GM23338 (cell line): ENCODE measurements around the gene FTL. TPM values are rescaled to one million over a fixed set of nuclear protein-coding genes. Genes with fewer than 3 reads are reported as not detected.
A peak's percentile ranks its signal among the peaks of the same experiment; 100 is the strongest.

Source experiments
- ATAC-seq: fragments of 200-7000 bp; cut with Tn5 transposase; 3 replicates; pipeline ENCODE4 v1.9.1; 2020
- DNase-seq: peaks from one replicate; pipeline ENCODE4 v3.0.0-alpha.2; 2015; ENCODE audit warnings: low spot score
- H2AFZ ChIP-seq: fragments of 200-600 bp; sonication (generic); 2 replicates; pipeline ENCODE4 v1.8.0; 2016; ENCODE audit warnings: antibody characterized with exemption, mild to moderate bottlenecking, moderate library complexity
- H3F3A ChIP-seq: fragments of 200-600 bp; sonication (generic); replicated peaks from 2 replicates; pipeline ENCODE4 v1.8.0; 2017; ENCODE audit warnings: antibody characterized with exemption, mixed run types, low read depth
- H3K27ac ChIP-seq: fragments of 200-600 bp; sonication (generic); 2 replicates; pipeline ENCODE4 v1.6.1; 2016; ENCODE audit warnings: low read depth
- H3K27me3 ChIP-seq: fragments of 200-600 bp; sonication (generic); 2 replicates; pipeline ENCODE4 v1.8.0; 2016; ENCODE audit warnings: mild to moderate bottlenecking, mixed run types, moderate library complexity; ENCODE audit not compliant: insufficient read depth
- H3K36me3 ChIP-seq: fragments of 200-600 bp; sonication (generic); 2 replicates; pipeline ENCODE4 v1.8.0; 2016; ENCODE audit warnings: mild to moderate bottlenecking; ENCODE audit not compliant: insufficient read depth
- H3K4me1 ChIP-seq: fragments of 200-600 bp; sonication (generic); 2 replicates; pipeline ENCODE4 v1.8.0; 2016; ENCODE audit warnings: mild to moderate bottlenecking, moderate library complexity; ENCODE audit not compliant: insufficient read depth
- H3K4me2 ChIP-seq: fragments of 200-600 bp; sonication (generic); 2 replicates; pipeline ENCODE4 v1.7.1; 2017; ENCODE audit warnings: mixed run types
- H3K4me3 ChIP-seq: fragments of 200-600 bp; sonication (generic); 2 replicates; pipeline ENCODE4 v1.6.1; 2016; ENCODE audit warnings: mixed run types
- H3K79me2 ChIP-seq: fragments of 200-600 bp; sonication (generic); replicated peaks from 2 replicates; pipeline ENCODE4 v1.8.0; 2017; ENCODE audit warnings: mild to moderate bottlenecking; ENCODE audit not compliant: insufficient read depth
- H3K9me2 ChIP-seq: fragments of 200-600 bp; sonication (generic); 2 replicates; pipeline ENCODE4 v1.8.0; 2017; ENCODE audit not compliant: insufficient read depth
- H4K20me1 ChIP-seq: fragments of 200-600 bp; sonication (generic); replicated peaks from 2 replicates; pipeline ENCODE4 v1.8.0; 2017; ENCODE audit warnings: mild to moderate bottlenecking; ENCODE audit not compliant: insufficient read depth
- H3K27ac Mint-ChIP-seq: 2 replicates; pipeline ENCODE4 v1.8.0; 2020; ENCODE audit warnings: inconsistent platforms, mild to moderate bottlenecking, moderate library complexity, mixed read lengths
- H3K27me3 Mint-ChIP-seq: 3 replicates; pipeline ENCODE4 v1.8.0; 2022; ENCODE audit warnings: low read depth, mild to moderate bottlenecking, moderate library complexity, mixed read lengths, inconsistent platforms; ENCODE audit not compliant: insufficient read depth, poor library complexity
- H3K36me3 Mint-ChIP-seq: 3 replicates; pipeline ENCODE4 v1.8.0; 2021; ENCODE audit warnings: low read depth, mild to moderate bottlenecking, inconsistent platforms, moderate library complexity, mixed read lengths
- H3K4me1 Mint-ChIP-seq: 3 replicates; pipeline ENCODE4 v1.8.0; 2020; ENCODE audit warnings: mild to moderate bottlenecking, inconsistent platforms, mixed read lengths
- H3K4me3 Mint-ChIP-seq: 3 replicates; pipeline ENCODE4 v1.8.0; 2021; ENCODE audit warnings: moderate library complexity, mild to moderate bottlenecking, inconsistent platforms, mixed read lengths
- H3K9me3 Mint-ChIP-seq: 3 replicates; pipeline ENCODE4 v1.8.0; 2020; ENCODE audit warnings: moderate library complexity, mild to moderate bottlenecking, inconsistent platforms, mixed read lengths
- CREB1 ChIP-seq: fragments of 250-450 bp; sonication (Bioruptor Pico); IDR thresholded peaks from 2 replicates; pipeline ENCODE4 v1.5.0; 2020; ENCODE audit warnings: low read depth, mild to moderate bottlenecking, moderate library complexity
- CTCF ChIP-seq, 2 experiments: fragments of 200-600 bp in 1 of 2; sonication (generic) in 1 of 2; conservative IDR thresholded peaks; 2 replicates each; pipeline versions ENCODE4 v1.5.1 to v1.6.1; 2016 to 2017; ENCODE audit warnings: antibody characterized with exemption in 2 of 2, low read depth in 2 of 2, mild to moderate bottlenecking in 2 of 2, moderate library complexity in 1 of 2
- EZH2 ChIP-seq: fragments of 200-600 bp; sonication (generic); IDR thresholded peaks from one replicate; pipeline ENCODE4 v1.8.0; 2017; ENCODE audit warnings: antibody characterized with exemption, mild to moderate bottlenecking, low read depth; ENCODE audit not compliant: unreplicated experiment
- EZH2phosphoT487 ChIP-seq: fragments of 200-600 bp; sonication (generic); IDR thresholded peaks from one replicate; pipeline ENCODE4 v1.8.1; 2018; ENCODE audit warnings: antibody characterized with exemption; ENCODE audit not compliant: unreplicated experiment
- JUNB ChIP-seq: IDR thresholded peaks from one replicate; pipeline ENCODE4 v1.6.1; 2016; ENCODE audit warnings: antibody characterized with exemption; ENCODE audit not compliant: unreplicated experiment
- NANOG ChIP-seq: IDR thresholded peaks from 2 replicates; pipeline ENCODE4 v1.6.1; 2016; ENCODE audit warnings: antibody characterized with exemption, borderline replicate concordance
- POLR2AphosphoS5 ChIP-seq: IDR thresholded peaks from 2 replicates; pipeline ENCODE4 v1.6.1; 2016; ENCODE audit warnings: antibody characterized with exemption, low read depth
- STAT1 ChIP-seq: IDR thresholded peaks from one replicate; pipeline ENCODE4 v1.6.1; 2016; ENCODE audit warnings: antibody characterized with exemption; ENCODE audit not compliant: unreplicated experiment
- ZNF114 ChIP-seq: fragments of 250-450 bp; sonication (Bioruptor Pico); IDR thresholded peaks from 2 replicates; pipeline ENCODE4 v1.5.0; 2020; ENCODE audit warnings: mild to moderate bottlenecking, moderate library complexity
- ZNF331 ChIP-seq: fragments of 250-450 bp; sonication (Bioruptor Pico); IDR thresholded peaks from 2 replicates; pipeline ENCODE4 v1.5.0; 2020; ENCODE audit warnings: low read depth, mild to moderate bottlenecking, moderate library complexity
- ZNF462 ChIP-seq: fragments of 250-450 bp; sonication (Bioruptor Pico); IDR thresholded peaks from 2 replicates; pipeline ENCODE4 v1.5.0; 2020; ENCODE audit warnings: mild to moderate bottlenecking, moderate library complexity
- polyA plus RNA-seq: library from polyadenylated mRNA; unstranded; fragments of >200 nt; fragmentation: Nextera tagmentation; extraction: Ambion mirVana; gene quantifications from 2 replicates; pipeline ENCODE4 v1.2.1, GENCODE V29; 2016
- total RNA-seq: library from RNA; depleted of rRNA; stranded (reverse); fragments of >200 nt; shearing (Covaris generic); gene quantifications from 2 replicates; pipeline ENCODE4 v1.2.3, GENCODE V29; 2014
- TF ChIP-seq, protein P1 (sequence below): IDR thresholded peaks from 2 replicates; pipeline ENCODE4 v1.6.1; 2016; ENCODE audit warnings: antibody characterized with exemption

The FTL gene
- total and polyA plus RNA-seq, 2 experiments from 2014 or later = 2,064 to 5,436 TPM

DNA sequence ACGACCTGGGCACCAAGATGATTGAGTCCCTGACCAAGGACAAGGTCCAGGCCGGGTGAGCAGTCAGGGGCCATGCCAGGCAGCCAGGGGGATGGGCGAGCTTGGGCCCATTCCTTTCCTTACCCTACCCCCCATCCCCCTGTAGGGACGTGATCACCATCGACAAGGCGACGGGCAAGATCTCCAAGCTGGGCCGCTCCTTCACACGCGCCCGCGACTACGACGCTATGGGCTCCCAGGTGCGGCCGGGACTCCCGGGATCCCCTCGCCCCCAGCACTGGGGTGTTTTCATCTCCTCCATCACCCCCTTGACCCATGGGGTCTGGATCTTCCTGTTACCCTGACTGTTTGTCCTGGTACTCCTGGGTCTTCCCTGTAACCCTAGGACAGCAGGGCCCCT, 44.7 kb downstream of the FTL start:
- no peak for ATAC-seq
- Mint-ChIP-seq H3K9me3 (no peaks in the 10 kb centered on the region; the same call in 2 of the 3 replicates), H3K27ac (no peak overlapping the region), H3K4me1 (no peaks in the 10 kb centered on the region), H3K4me3 (no peak overlapping the region), H3K36me3 (peaks cover 74% of the 10 kb centered on the region), H3K27me3 (peaks cover 7% of the 10 kb centered on the region)
- H3K36me3 ChIP-seq = peaks cover 16% of the 10 kb centered on the region
- no peaks in the 10 kb centered on the region for H3F3A ChIP-seq
- no peak overlapping the region for H3K27ac ChIP-seq
- H2AFZ ChIP-seq = no peak overlapping the region
- no peak for DNase-seq
- H3K9me2 ChIP-seq = no peaks in the 10 kb centered on the region
- TF ChIP-seq STAT1 (no peak), CREB1 (no peak), EZH2phosphoT487 (no peak), JUNB (no peak), ZNF331 (no peak), POLR2AphosphoS5 (no peak), ZNF114 (CRISPR knock-in tag) (no peak)
- TF ChIP-seq, protein P1, sequence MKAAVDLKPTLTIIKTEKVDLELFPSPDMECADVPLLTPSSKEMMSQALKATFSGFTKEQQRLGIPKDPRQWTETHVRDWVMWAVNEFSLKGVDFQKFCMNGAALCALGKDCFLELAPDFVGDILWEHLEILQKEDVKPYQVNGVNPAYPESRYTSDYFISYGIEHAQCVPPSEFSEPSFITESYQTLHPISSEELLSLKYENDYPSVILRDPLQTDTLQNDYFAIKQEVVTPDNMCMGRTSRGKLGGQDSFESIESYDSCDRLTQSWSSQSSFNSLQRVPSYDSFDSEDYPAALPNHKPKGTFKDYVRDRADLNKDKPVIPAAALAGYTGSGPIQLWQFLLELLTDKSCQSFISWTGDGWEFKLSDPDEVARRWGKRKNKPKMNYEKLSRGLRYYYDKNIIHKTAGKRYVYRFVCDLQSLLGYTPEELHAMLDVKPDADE = no peak
- no peaks in the 10 kb centered on the region; the same call in 1 of the 2 replicates for H4K20me1 ChIP-seq
- H3K4me3 ChIP-seq = no peak overlapping the region
- H3K79me2 ChIP-seq = no peaks in the 10 kb centered on the region
- H3K4me1 ChIP-seq = no peaks in the 10 kb centered on the region
- H3K4me2 ChIP-seq = no peak overlapping the region
- no peaks in the 10 kb centered on the region for H3K27me3 ChIP-seq

- H3K79me2 ChIP-seq = no peaks in the 10 kb centered on the region
- peaks cover 10% of the 10 kb centered on the region for H3K36me3 ChIP-seq
- DNase-seq (no peak), ATAC-seq (no peak)
- H3K9me2 ChIP-seq = no peaks in the 10 kb centered on the region
- Mint-ChIP-seq H3K27me3 (peaks cover 7% of the 10 kb centered on the region), H3K36me3 (peaks cover 74% of the 10 kb centered on the region), H3K4me3 (no peak overlapping the region), H3K9me3 (no peaks in the 10 kb centered on the region; the same call in 2 of the 3 replicates), H3K27ac (peak overlapping the region; percentile 29; the same call in 1 of the 2 replicates), H3K4me1 (no peaks in the 10 kb centered on the region)
- H3K4me1 ChIP-seq = no peaks in the 10 kb centered on the region
- H3K4me2 ChIP-seq = no peak overlapping the region
- no peaks in the 10 kb centered on the region for H3F3A ChIP-seq
- H3K27me3 ChIP-seq = no peaks in the 10 kb centered on the region
- no peak overlapping the region for H3K27ac ChIP-seq
- H3K4me3 ChIP-seq = no peak overlapping the region
- H4K20me1 ChIP-seq = no peaks in the 10 kb centered on the region; the same call in 1 of the 2 replicates
- H2AFZ ChIP-seq = no peak overlapping the region
- no peak for TF ChIP-seq CTCF (conservative IDR thresholded peaks at IDR 0.05; ENCODE audit: low read depth in 2 of 2)
- TF ChIP-seq STAT1 = no peak
- no peak for TF ChIP-seq EZH2
- TF ChIP-seq ZNF462 (CRISPR knock-in tag) = no peak
- TF ChIP-seq, protein P1 = no peak
- no peak for TF ChIP-seq POLR2AphosphoS5
- TF ChIP-seq CREB1 = no peak
- no peak for TF ChIP-seq ZNF114 (CRISPR knock-in tag)
- TF ChIP-seq NANOG = no peak
Observed at GRCh38 chr19:49010453-49010852, 45.3 kb downstream of the FTL start.
